ENCODE data around the gene LYSET. TPM values are rescaled to one million over a fixed set of nuclear protein-coding genes. Genes with fewer than 3 reads are reported as not detected.

LYSET gene
- total and polyA plus RNA-seq, 9 of the 15 experiments (the other 6 are each of a cell fraction or from before 2014, with no cell fraction given) = 7.6 to 36.6 (median 15.9) TPM

- TF ChIP-seq TCF15 (CRISPR knock-in tag; IDR thresholded peaks at IDR 0.05) (no peak), KAT8 (IDR thresholded peaks at IDR 0.05; ENCODE audit: low read depth) (no peak), GATAD2B (IDR thresholded peaks at IDR 0.05; ENCODE audit: borderline replicate concordance) (no peak), ZBTB33 (CRISPR knock-in tag; IDR thresholded peaks at IDR 0.05) (no peak), E2F8 (IDR thresholded peaks at IDR 0.05; ENCODE audit: low read depth, partially characterized antibody) (no peak)
Observed at GRCh38 chr14:93214598-93214997, 29.5 kb downstream of the LYSET start (continued).

Data from K562 (cell line).